MM.1S (cell line): ENCODE data around the gene MRPL20.
"Not testable (repeated sequence)": the region's sequence is repeated elsewhere in the genome, so short reads cannot be mapped to it uniquely, and the experiment has no call there.

Source experiments
- EZH2 ChIP-seq: fragments of 300-600 bp; sonication (generic); optimal IDR thresholded peaks from 2 replicates; pipeline ENCODE3; 2017; ENCODE audit warnings: low read depth, mild to moderate bottlenecking, antibody characterized with exemption, low read length, mixed read lengths
- TF ChIP-seq, protein P1 (sequence below): fragments of 300-600 bp; sonication (generic); IDR thresholded peaks from 2 replicates; pipeline ENCODE4 v1.5.1; 2016; ENCODE audit warnings: antibody characterized with exemption, low read length, mixed read lengths

DNA sequence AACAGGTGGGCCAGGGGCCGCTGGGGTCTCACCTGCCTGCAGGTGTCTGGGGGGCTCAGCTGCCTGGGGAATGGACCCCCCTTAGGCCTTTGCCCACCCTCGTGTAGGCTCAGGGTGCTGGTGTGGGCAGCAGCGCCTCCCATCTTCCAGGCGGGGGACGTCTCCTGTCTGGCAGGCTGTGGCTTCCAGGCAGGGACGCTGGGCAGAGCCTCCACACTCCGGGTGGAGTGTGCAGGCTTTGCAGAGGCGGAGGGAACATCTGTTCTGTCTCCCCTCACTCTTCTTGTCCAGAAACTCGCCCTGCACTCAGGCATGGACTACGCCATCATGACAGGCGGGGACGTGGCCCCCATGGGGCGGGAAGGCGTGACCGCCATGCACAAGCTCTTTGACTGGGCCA is 48.8 kb upstream of the MRPL20 start:
- TF ChIP-seq, protein P1, sequence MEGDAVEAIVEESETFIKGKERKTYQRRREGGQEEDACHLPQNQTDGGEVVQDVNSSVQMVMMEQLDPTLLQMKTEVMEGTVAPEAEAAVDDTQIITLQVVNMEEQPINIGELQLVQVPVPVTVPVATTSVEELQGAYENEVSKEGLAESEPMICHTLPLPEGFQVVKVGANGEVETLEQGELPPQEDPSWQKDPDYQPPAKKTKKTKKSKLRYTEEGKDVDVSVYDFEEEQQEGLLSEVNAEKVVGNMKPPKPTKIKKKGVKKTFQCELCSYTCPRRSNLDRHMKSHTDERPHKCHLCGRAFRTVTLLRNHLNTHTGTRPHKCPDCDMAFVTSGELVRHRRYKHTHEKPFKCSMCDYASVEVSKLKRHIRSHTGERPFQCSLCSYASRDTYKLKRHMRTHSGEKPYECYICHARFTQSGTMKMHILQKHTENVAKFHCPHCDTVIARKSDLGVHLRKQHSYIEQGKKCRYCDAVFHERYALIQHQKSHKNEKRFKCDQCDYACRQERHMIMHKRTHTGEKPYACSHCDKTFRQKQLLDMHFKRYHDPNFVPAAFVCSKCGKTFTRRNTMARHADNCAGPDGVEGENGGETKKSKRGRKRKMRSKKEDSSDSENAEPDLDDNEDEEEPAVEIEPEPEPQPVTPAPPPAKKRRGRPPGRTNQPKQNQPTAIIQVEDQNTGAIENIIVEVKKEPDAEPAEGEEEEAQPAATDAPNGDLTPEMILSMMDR = not testable (repeated sequence)
- TF ChIP-seq EZH2 = not testable (repeated sequence)
